Left lung (tissue), 10 donors: ENCODE data around the gene GLRA1. TPM values are rescaled to one million over a fixed set of nuclear protein-coding genes. Genes with fewer than 3 reads are reported as not detected.

Experiments used
- ATAC-seq: fragments of 200-7000 bp; cut with Tn5 transposase; one replicate; pipeline ENCODE4 v1.9.1; 2020; ENCODE audit warnings: moderate library complexity
- DNase-seq, 4 donors: peaks; one replicate each; pipeline ENCODE4 v3.0.0-alpha.2; 2013 to 2020
- H3K27ac ChIP-seq, 2 donors: fragments of 200-600 bp; sonication (generic) in 1 of 2; one replicate each; pipeline versions ENCODE4 v1.5.0 to v1.8.0; 2020 to 2021
- H3K27me3 ChIP-seq, 2 donors: fragments of 200-600 bp; sonication (generic) in 1 of 2; one replicate each; pipeline versions ENCODE4 v1.5.0 to v1.8.0; 2020 to 2021
- H3K36me3 ChIP-seq, 2 donors: fragments of 200-600 bp; sonication (generic) in 1 of 2; one replicate each; pipeline versions ENCODE4 v1.5.0 to v1.8.0; 2020 to 2021
- H3K4me1 ChIP-seq, 2 donors: fragments of 200-600 bp; one replicate each; pipeline ENCODE4 v1.8.0; 2021
- H3K4me3 ChIP-seq, 2 donors: fragments of 200-600 bp; sonication (generic) in 1 of 2; one replicate each; pipeline versions ENCODE4 v1.5.0 to v1.8.0; 2020 to 2021; ENCODE audit warnings: mild to moderate bottlenecking in 1 of 2
- H3K9me3 ChIP-seq, 2 donors: fragments of 200-600 bp; sonication (generic) in 1 of 2; one replicate each; pipeline versions ENCODE4 v1.5.0 to v1.8.0; 2020 to 2021
- CTCF ChIP-seq, 2 donors: fragments of 200-600 bp; sonication (generic) in 1 of 2; IDR thresholded peaks; one replicate each; pipeline versions ENCODE4 v1.5.0 to v1.8.0; 2021; ENCODE audit warnings: antibody characterized with exemption in 2 of 2
- intact Hi-C, 2 donors: fragments of 100-400 bp; cut with DNase I; formaldehyde crosslinking; loops; one replicate each; pipeline versions ENCODE4 v1.11.2 to v1.14.2; 2022
- polyA plus RNA-seq, 6 donors: library from polyadenylated mRNA; unstranded; fragments of 120-200 nt; gene quantifications; one replicate each; pipeline ENCODE4 v1.2.1, GENCODE V29; 2013; ENCODE audit not compliant: insufficient read length in 6 of 6
- total RNA-seq, 2 donors: library from RNA; stranded (reverse); fragmentation: NEBNext Ultra II Directional; extraction: Animal tissue kit (Norgen Biotek cat#: 25700); gene quantifications; one replicate each; pipeline ENCODE4 v1.2.1, GENCODE V29; 2021
- donor health status: DM: no; HTN: yes; CAD: no.
- donor health status: DM: no; HTN: no; CAD: no.

The GLRA1 gene
- total and polyA plus RNA-seq, 8 donors: 0.08 to 0.10 TPM; not detected in 6

- no peak for TF ChIP-seq CTCF (IDR thresholded peaks at IDR 0.05)
- H3K4me1 ChIP-seq: no peaks in the 10 kb centered on the region
- no peak overlapping the region for H3K4me3 ChIP-seq
- peaks cover 0 to 7% of the 10 kb centered on the region in 2 donors for H3K9me3 ChIP-seq
- no peak for DNase-seq
- no peak overlapping the region for H3K27ac ChIP-seq
- no peak for ATAC-seq
- intact Hi-C loops: no loop called here
- no peaks in the 10 kb centered on the region for H3K36me3 ChIP-seq
- no peaks in the 10 kb centered on the region for H3K27me3 ChIP-seq
Measured at GRCh38 chr5:151937851-151938250, 13.2 kb upstream of the GLRA1 start.

- peaks cover 0 to 33% of the 10 kb centered on the region in 2 donors for H3K9me3 ChIP-seq
- intact Hi-C loops: no loop called here
- H3K36me3 ChIP-seq: no peaks in the 10 kb centered on the region
- no peak overlapping the region for H3K4me3 ChIP-seq
- no peaks in the 10 kb centered on the region for H3K4me1 ChIP-seq
- TF ChIP-seq CTCF (IDR thresholded peaks at IDR 0.05): no peak
- no peaks in the 10 kb centered on the region for H3K27me3 ChIP-seq
- DNase-seq: no peak
- no peak overlapping the region for H3K27ac ChIP-seq
- ATAC-seq: no peak
Measured at GRCh38 chr5:151935135-151935695, 10.6 kb upstream of the GLRA1 start.

GRCh38 chr5:151931260-151931659 lies 6.6 kb upstream of the GLRA1 start:
- intact Hi-C loops: no loop called here
- peaks cover 0 to 39% of the 10 kb centered on the region in 2 donors for H3K9me3 ChIP-seq
- TF ChIP-seq CTCF (IDR thresholded peaks at IDR 0.05): no peak
- ATAC-seq (no peak), DNase-seq (no peak)
- H3K4me3 ChIP-seq: no peak overlapping the region
- no peaks in the 10 kb centered on the region for H3K36me3 ChIP-seq
- H3K27me3 ChIP-seq: peaks cover 0 to 2% of the 10 kb centered on the region in 2 donors
- H3K4me1 ChIP-seq: no peaks in the 10 kb centered on the region
- H3K27ac ChIP-seq: no peak overlapping the region

GRCh38 chr5:151926188-151926587 lies 1.5 kb upstream of the GLRA1 start:
- H3K27ac ChIP-seq: no peak overlapping the region
- DNase-seq (no peak), ATAC-seq (no peak)
- intact Hi-C loops: no loop called here
- H3K9me3 ChIP-seq: peaks cover 0 to 15% of the 10 kb centered on the region in 2 donors
- no peak overlapping the region for H3K4me3 ChIP-seq
- no peaks in the 10 kb centered on the region for H3K36me3 ChIP-seq
- no peaks in the 10 kb centered on the region for H3K4me1 ChIP-seq
- peaks cover 6 to 37% of the 10 kb centered on the region in 2 donors for H3K27me3 ChIP-seq
- no peak for TF ChIP-seq CTCF (IDR thresholded peaks at IDR 0.05)

GRCh38 chr5:151925340-151925739 lies 689 bp upstream of the GLRA1 start:
- Histone ChIP-seq H3K4me3 (no peak overlapping the region), H3K9me3 (peaks cover 0 to 8% of the 10 kb centered on the region in 2 donors), H3K27ac (no peak overlapping the region), H3K27me3 (peaks cover 6 to 37% of the 10 kb centered on the region in 2 donors), H3K4me1 (no peaks in the 10 kb centered on the region), H3K36me3 (no peaks in the 10 kb centered on the region)
- DNase-seq (no peak), ATAC-seq (no peak)
- intact Hi-C loops: no loop called here
- TF ChIP-seq CTCF (IDR thresholded peaks at IDR 0.05): no peak
